ENCODE results near the gene NKX2-8.
"Not testable (repeated sequence)": the region's sequence is repeated elsewhere in the genome, so short reads cannot be mapped to it uniquely, and the experiment has no call there.

Gene NKX2-8

GRCh38 chr14:36579573-36580140 is 2.8 kb downstream of the NKX2-8 start:
- no peak for DNase-seq

GRCh38 chr14:36579001-36579555 is 3.3 kb downstream of the NKX2-8 start:
- DNase-seq: no peak

GRCh38 chr14:36570065-36570464 is 12.3 kb downstream of the NKX2-8 start:
- DNase-seq: no peak

GRCh38 chr14:36556811-36557433 is 25.5 kb downstream of the NKX2-8 start:
- DNase-seq: peak; percentile 4

- DNase-seq: no peak
These were observed 26.2 kb downstream of the NKX2-8 start for GRCh38 chr14:36555998-36556743.

- peak; percentile 50 for DNase-seq
These were observed 28.7 kb downstream of the NKX2-8 start for GRCh38 chr14:36553656-36554260.

GRCh38 chr14:36550899-36551298 is 31.5 kb downstream of the NKX2-8 start:
- DNase-seq: no peak

- DNase-seq: not testable (repeated sequence)
These were observed 38.1 kb downstream of the NKX2-8 start for GRCh38 chr14:36544280-36544679.

GRCh38 chr14:36538051-36538450 is 44.4 kb downstream of the NKX2-8 start:
- no peak for DNase-seq

Data from NCI-H2227 treated with DMSO at 0.1 percent for 48 hours (cell line).